HL-60 (cell line): ENCODE data around the gene KCNJ9.

Experiments used
- CTCF ChIP-seq: IDR thresholded peaks from one replicate; pipeline ENCODE4 v1.5.1; 2011; ENCODE audit warnings: low read length, control low read depth, inconsistent platforms; ENCODE audit not compliant: insufficient read depth
- GABPA ChIP-seq: IDR thresholded peaks from 2 replicates; pipeline ENCODE4 v1.6.1; 2012; ENCODE audit warnings: low read depth
- POLR2AphosphoS5 ChIP-seq: IDR thresholded peaks from 2 replicates; pipeline ENCODE4 v1.6.1; 2012; ENCODE audit warnings: low read depth
- REST ChIP-seq: IDR thresholded peaks from 2 replicates; pipeline ENCODE4 v1.6.1; 2012; ENCODE audit warnings: low read depth; ENCODE audit not compliant: insufficient replicate concordance

- TF ChIP-seq CTCF (no peak), POLR2AphosphoS5 (no peak), REST (no peak), GABPA (no peak)
Measured at GRCh38 chr1:160075836-160076235, 5.5 kb upstream of the KCNJ9 start.
